ENCODE measurements around the gene CCDC148. TPM values are rescaled to one million over a fixed set of nuclear protein-coding genes. Genes with fewer than 3 reads are reported as not detected.
"Not testable (repeated sequence)": the region's sequence is repeated elsewhere in the genome, so short reads cannot be mapped to it uniquely, and the experiment has no call there.

The CCDC148 gene
- total RNA-seq, 1 donor from 2014 or later = 3.6 TPM

DNA sequence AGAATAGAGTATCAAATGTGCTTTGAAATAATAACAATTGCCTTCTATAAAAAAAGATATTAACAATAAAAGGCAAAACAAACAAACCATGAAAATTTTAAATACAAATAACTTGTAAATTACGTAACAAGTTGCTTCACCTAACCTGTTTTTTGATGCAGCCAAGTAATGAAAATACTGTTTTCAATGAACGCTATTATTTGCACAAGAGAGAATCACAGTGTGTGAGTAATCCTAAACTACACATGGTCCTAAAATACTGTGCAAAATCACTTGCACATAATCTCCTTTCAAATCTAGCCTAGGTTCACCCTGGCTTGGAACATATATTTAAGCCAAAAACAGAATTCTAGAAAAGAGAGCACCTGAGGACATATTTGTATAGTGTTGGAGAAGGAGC, 98.9 kb downstream of the CCDC148 start:
- no peak for DNase-seq (ENCODE audit: low spot score)

DNA sequence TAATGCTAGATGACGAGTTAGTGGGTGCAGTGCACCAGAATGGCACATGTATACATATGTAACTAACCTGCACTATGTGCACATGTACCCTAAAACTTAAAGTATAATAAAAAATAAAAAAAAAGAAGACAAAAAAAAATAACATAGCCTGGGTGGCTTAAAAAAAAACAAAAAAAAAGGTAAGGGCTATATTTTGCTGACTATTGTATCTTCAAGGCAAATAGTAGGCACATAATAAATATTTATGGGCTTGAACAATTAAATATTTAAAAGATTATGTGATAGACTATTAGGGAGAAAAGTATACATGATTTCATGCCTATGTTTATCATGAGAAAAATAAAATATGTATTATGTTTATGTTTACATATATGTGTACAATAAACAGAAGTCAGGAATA, 99.4 kb downstream of the CCDC148 start:
- no peak for DNase-seq (ENCODE audit: low spot score)

DNA sequence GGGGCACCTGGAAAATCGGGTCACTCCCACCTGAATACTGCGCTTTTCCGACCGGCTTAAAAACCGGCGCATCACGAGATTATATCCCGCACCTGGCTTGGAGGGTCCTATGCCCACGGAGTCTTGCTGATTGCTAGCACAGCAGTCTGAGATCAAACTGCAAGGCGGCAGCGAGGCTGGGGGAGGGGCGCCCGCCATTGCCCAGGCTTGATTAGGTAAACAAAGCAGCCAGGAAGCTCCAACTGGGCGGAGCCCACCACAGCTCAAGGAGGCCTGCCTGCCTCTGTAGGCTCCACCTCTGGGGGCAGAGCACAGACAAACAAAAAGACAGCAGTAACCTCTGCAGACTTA, 105.1 kb downstream of the CCDC148 start:
- DNase-seq (ENCODE audit: low spot score) = not testable (repeated sequence)

DNA sequence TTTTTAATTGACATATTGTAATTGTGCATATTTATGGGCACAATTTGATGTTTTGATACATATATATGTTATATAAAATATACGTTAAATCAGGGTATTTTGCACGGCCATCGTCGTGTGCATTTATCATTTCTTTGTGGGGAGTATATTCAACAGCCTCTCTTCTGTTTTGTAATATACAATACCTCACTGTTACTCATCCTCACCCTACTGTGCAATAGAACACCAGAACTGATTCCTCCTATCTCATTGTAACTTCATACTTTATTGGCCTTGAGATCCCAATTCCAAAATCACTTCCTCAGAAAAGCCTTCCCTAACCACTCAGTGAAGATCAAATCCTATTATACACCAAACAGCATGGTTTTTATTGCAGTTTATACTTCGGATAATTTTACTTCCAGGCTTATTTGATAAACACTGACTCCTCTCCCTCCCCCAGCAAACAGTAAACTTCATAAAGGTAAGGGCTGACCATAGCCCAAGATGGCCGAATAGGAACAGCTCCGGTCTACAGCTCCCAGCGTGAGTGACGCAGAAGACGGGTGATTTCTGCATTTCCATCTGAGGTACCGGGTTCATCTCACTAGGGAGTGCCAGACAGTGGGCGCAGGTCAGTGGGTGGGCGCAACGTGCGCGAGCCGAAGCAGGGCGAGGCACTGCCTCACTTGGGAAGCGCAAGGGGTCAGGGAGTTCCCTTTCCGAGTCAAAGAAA, 105.6 kb downstream of the CCDC148 start:
- DNase-seq (ENCODE audit: low spot score) = not testable (repeated sequence)

DNA sequence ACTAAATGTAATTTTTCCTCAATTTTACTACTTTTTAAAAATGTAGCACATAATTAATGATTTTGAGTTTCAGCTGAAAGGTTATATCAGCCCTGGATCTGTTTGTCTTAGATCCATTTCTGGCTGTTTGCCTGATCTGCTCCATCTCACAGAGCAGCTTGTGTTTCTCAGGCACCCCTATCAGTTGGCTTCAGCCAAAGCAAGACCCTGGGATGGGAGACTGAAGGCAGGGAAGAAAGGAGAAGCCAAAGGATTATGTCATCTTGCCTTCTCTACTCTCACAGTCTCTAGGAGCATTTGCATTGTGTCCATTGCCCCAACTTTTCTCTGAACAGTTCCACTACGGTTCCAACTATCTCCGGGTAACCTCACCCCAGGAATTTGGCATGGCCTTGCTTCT, 110.5 kb downstream of the CCDC148 start:
- DNase-seq (ENCODE audit: low spot score) = no peak

DNA sequence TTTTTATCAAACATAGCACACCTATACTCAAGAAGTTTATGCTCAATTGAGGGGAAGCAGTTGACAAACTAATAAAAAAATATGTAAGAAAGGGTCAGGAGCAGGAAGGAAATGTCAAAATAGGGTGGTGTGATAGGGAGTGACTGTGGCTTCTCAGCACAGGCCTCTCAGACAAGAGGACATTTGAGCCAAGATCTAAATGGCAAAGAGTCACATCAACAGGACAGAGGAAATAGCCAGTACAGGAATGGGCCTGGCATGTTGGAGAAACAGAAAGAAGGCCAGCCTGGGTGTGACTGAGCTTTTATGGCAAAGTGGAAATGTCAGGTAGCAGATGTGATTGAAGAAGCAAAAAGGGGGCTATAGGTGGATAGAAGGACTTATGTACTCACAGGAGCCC, 117.0 kb downstream of the CCDC148 start:
- DNase-seq (ENCODE audit: low spot score) = no peak

DNA sequence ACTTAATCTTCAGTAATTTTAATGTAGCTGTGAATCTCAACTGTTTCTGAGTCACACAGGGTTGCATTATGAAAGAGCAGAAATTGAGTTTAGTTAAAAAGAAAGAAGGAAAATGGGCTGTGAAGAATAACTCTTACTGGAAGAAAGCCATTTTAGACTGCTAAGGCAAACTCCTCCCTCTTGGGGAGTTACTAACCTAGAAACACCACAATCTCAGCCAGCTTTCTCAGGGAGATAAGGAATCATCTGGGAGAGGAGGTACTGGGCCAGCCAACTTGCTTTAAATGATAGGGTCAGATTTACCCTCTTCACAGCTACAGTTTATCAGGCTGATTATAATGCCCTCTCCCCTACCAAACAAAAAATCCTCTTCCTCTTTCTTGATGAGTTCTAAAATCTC, 119.5 kb downstream of the CCDC148 start:
- no peak for DNase-seq (ENCODE audit: low spot score)

DNA sequence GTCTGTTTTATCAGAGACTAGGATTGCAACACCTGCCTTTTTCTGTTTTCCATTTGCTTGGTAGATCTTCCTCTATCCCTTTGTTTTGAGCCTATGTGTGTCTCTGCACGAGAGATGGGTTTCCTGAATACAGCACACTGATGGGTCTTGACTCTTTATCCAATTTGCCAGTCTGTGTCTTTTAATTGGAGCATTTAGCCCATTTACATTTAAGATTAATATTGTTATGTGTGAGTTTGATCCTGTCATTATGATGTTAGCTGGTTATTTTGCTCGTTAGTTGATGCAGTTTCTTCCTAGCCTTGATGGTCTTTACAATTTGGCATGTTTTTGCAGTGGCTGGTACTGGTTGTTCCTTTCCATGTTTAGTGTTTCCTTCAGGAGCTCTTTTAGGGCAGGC, 124.8 kb downstream of the CCDC148 start:
- not testable (repeated sequence) for DNase-seq (ENCODE audit: low spot score)

DNA sequence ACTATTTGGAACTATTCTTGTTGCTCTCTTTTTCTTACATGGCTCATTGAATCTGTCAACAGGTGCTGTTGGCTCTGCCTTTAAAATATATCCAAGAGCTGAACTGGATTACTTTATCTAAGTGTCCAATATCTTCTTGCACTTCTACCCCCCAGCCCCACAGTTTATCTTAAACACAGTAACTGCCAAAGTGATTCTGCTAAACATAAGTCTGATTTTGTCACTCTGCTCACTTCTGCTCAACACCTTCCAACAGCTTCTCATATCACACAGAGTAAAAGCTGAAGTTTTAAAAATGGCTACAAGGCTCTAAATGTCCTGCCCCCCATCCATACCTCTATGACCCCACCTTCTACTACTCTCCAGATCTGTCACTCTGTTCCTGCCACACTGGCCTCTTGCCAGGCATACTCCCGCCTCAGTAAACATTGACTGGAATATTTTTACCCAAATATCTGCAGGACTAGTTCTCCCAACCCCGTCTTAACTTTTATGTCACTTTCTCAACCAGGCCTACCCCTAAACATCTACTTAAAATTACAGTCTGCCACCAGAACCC, 130.7 kb downstream of the CCDC148 start:
- DNase-seq (ENCODE audit: low spot score) = no peak

DNA sequence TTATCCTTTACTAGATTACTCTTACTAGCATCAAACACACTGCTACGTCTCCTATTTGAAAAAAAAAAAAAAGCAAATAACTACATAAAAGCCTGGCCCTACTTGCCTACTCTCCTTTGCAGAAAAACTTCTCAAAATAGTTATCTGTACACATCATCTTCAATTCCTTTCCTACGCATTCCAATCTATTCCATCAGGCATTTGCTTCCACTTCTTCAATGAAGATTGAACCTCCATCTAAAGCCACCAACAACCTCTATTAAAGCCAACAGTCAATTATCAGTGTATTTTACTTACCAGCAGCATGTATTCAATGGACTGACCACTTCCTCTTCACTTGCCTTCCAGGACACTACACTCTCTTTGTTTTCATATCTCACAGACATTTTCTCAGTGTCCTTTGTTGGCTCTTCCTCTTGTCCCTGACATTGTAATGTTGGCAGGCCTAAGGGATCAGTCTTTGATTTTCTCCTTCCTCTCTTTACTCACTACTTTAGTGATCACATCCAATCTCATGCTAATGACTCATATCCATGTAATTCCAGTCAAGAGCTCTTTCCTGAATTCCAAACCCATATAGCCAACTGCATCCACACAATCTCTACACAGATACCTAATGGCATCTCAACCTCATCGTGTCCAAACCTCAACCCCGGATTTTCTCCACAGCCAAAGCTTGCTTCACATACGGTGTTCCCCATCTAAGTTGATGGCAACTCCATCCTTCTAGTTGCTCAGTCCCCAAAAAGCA, 131.3 kb downstream of the CCDC148 start:
- no peak for DNase-seq (ENCODE audit: low spot score)

DNA sequence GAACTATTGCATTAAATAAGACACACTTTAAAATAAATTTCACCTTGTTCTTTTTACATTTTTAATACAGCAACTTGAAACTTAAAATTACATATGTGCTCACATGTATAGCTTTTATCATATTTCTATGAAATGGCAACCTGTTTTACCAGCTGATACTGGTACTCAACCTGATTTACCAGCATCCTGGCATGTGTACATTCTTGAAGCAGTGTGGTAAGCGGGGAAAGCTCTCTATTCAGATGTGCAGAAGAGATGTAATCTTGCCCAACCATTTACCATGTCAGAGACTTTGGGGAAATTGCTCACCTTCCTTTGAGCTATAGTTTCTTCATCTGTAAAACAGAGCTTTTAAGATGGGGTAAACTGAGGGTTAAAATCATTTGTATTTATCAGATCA, 133.2 kb downstream of the CCDC148 start:
- no peak for DNase-seq (ENCODE audit: low spot score)

DNA sequence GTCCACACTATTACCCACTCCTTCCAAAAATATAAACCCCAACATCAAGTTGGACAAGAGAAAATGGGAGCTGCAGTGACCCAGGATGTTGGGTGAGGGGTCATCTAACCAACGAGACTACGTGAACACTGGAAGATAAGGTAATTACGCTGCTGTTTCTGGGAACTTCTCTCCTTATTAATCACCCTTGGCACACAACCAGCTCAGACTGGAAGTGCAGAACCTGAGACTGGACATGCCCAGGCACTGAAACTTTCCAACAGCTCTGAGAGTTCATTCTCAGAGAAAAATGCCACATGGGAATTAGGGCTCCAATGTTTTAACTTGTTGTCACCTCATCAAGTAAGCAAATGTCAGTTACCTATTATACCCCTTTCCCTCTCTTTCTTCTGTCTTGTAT, 135.3 kb downstream of the CCDC148 start:
- DNase-seq (ENCODE audit: low spot score) = peak; percentile 28

DNA sequence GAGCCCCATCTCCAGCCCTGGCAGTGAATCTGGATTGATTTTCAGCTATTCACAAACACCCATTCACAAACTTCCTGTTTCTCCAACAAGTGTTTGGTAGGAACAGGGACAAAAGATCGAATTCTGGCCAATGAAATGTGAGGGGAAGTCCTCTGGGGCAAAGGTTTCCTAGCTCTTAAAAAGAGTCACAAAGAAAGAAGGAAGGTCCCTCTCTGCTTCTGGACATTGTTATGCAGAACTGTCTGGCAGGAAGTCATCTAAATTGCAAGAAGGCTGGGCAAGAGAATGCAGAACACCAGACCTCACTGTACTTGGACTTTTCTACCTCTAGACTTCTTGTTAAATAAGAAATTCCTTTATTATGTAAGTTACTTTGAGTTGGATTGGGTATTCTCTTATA, 137.3 kb downstream of the CCDC148 start:
- no peak for DNase-seq (ENCODE audit: low spot score)

DNA sequence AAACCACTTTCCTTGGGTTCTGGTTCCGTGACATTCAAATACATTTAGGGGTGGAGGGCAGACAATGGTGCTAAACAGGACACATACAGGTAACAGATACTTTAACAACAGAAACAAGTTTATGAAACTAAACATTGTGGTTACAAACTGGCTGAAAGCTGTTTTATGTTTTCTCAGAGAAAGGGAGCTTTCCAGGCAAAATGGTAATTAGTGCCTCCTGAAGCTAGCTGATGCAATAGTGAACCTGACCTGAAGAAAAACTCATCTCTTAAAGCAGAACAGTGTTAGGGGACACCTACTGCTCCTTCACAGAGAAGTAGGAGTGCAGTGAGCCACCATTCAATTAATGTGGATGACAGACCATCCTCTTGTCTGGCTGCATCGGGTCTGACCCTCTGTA, 138.9 kb downstream of the CCDC148 start:
- no peak for DNase-seq (ENCODE audit: low spot score)

DNA sequence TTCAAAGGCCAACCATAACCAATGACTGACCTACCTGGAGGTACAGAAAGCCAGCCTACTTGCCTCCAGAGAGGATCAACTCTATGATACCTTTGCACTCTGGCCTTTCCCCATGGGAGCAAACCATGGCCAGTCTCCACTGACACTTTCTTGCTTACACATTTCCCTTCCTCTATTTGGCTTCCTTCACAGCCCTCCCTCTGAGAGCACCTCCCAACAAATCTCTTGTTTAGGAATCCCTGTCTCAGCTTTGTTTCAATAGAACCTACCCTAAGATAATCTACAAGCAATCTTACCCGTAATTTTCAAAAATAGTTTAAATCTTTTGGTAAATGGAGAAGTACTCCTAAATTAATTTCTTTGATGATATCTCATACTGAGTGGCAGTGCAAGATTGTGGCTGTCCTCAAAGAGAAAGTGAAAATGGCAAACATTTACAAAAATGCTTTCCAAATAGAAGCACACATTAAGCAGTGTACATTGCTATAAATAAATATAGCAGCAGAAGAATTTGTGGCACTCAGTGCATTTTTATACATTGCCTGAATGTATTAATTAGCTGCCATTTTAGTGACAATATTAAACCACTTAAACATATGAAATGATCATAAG, 140.6 kb downstream of the CCDC148 start:
- no peak for DNase-seq (ENCODE audit: low spot score)

DNA sequence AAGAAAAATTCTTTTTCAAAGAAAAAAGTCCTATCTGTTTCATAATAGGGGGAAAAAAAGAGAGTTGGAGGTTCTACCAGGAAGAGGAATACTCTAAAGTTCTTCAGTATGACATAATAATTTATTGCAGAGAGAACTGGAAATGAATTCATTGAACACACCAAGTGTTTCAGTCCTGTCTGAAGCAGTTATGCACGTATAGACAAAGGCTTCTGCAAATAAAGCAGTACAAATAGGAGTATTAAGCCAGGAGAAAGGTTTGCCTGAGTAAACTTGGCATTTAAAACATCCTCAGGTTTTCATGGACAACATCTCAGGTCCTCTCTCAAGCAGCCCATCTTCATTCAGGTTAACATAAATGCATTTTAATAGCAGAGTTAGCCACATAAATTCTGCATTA, 141.6 kb downstream of the CCDC148 start:
- DNase-seq (ENCODE audit: low spot score) = no peak

DNA sequence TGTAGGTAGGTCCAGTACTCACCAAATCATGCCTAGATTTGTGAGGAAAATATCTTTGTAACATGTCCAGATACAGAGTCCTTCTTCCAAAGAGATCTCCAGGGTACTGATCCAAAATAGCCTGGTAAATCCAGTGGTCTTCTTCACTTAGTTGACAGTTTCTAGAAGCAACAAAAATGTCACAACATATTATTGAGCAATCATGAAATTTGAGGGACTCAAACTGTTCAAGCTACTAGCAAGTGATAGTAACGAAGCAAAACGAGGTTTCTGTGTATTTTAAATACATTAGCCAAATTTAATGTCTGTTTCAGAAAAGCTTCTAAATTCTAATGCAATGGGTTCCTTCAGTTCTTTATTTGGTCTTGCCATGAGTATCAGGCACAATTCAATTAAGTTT, 142.8 kb downstream of the CCDC148 start:
- DNase-seq (ENCODE audit: low spot score) = no peak

DNA sequence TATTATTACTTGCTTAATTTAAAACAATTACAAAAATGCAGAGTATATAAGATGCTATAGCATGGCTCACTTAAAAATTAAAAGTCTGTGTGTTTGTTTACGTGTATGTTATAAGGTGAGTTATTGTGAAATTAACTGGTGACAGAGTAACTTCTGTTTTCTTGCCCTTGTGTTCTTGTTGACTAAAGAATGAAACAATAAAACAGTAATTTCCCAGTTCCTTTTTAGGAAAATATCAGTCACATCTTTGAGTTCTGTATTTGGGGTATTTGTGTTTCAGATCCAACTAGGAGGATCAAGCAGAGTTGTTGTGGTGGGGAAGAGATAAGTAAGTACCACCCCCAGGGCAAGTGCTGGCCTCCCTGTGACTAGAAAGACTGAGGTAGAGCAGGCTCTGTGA, 143.6 kb downstream of the CCDC148 start:
- no peak for DNase-seq (ENCODE audit: low spot score)

DNA sequence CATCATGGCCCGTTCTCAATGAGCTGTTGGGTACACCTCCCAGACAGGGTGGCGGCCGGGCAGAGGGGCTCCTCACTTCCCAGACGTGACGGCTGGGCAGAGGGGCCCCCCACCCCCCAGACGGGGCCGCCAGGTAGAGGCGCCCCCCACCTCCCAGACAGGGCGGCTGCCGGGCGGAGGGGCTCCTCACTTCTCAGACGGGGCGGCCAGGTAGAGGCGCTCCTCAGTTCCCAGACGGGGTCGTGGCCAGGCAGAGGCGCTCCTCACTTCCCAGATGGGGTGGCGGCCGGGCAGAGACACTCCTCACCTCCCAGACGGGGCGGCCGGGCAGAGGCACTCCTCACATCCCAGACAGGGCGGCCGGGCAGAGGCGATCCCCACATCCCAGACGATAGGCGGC, 146.1 kb downstream of the CCDC148 start:
- not testable (repeated sequence) for DNase-seq (ENCODE audit: low spot score)

DNA sequence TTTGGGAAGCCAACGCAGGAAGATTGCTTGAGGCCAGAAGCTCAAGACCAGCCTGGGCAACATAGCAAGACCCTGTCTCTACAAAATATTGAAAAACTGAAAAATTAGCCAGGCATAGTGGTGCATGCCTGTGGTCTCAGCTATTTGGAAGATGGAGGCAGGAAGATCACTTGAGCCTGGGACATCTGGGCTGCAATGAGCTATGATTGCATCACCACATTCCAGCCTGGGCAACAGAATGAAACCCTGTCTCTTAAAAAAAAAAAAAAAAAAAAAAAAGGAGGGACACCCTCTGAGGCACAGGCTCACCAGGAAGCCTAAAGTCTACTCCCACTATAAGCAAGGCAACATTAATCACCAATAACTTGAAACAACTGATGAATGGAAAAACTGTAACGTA, 151.1 kb downstream of the CCDC148 start:
- no peak for DNase-seq (ENCODE audit: low spot score)

DNA sequence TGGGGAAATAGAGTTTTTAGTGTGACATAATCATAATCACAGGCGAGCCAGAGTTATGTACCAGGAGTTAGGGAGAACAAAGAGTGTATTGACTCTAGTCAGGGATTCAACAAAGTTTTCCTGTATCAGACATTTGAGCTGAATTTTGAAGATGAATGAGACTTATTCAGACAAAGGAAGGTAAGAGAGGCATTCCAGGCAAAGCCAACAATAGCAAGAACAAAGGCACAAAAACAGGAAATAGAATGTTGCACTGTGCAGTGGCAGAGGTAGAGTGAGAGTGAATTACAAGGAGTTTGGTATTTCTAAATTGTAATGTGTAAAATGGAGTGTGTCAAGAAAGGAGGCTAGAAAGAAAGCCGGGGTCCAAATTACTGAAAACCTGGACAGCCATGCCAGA, 156.2 kb downstream of the CCDC148 start:
- no peak for DNase-seq (ENCODE audit: low spot score)

DNA sequence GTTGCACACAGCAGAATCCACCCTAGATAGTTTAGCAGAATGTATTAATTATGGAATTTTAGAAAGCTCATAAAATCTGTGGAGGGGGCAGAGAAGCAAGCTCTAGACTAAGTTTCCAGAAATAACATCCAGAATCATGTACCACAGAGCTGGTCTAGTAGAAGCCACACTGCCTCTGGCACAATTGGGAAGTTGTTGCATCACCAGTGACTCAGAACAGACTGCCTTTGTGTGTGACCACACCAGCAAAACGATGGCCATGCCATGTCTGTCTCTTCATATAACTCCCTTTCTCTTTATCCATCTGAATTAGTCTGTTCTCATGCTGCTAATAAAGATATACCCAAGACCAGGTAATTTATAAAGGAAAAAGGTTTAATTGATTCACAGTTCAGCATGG, 158.9 kb downstream of the CCDC148 start:
- DNase-seq (ENCODE audit: low spot score) = no peak

DNA sequence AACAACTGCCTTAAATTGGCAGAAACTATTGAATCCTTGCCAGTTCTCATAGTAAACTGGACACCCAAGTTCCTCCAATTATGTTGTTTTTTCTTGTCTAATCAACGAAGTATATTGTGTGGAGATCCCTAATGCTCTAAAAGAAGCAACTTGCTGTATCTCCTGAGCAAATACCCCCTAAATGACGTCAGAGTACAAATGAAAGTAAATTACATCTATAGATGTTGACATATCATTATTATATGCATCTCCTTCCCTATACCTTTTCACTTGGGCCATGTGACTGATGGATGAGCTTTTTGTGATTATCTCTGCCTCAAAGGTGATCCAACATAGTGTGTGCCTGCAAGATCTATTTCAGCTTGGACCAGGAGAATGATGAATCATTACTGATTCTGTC, 159.4 kb downstream of the CCDC148 start:
- no peak for DNase-seq (ENCODE audit: low spot score)

Measured in umbilical cord (tissue), 2 donors.